ENCODE measurements around the gene TBC1D4. TPM values are rescaled to one million over a fixed set of nuclear protein-coding genes. Genes with fewer than 3 reads are reported as not detected.

TBC1D4 gene
- polyA plus RNA-seq, 1 of the 3 experiments (the other 2 are of a cell fraction), result 8.8 TPM

DNA sequence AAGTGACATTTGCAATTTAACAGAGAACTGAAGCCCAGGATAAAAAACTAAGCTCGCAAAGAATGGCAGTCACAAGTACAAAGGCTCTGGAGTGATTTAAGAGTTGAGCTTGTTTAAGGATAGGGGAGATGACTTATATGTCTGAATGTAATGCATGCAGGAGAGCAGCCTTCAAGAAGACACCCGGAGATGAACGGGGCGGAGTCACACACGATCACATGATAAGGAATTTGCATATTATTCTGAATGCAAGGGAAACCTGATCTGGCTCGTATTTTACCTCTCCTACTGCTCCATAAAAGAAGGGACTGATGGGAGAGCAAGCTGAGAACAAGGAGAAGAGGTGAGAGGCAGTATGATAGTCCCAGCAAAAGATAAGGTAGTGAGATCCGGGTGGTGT lies 12.9 kb downstream of the TBC1D4 start:
- Histone ChIP-seq H3K27me3 (ENCODE audit: insufficient read depth) (no peaks in the 10 kb centered on the region), H3K9me3 (no peaks in the 10 kb centered on the region), H3K79me2 (ENCODE audit: insufficient read depth) (peaks cover 8% of the 10 kb centered on the region; the same call in 1 of the 2 replicates), H3K9me2 (no peaks in the 10 kb centered on the region), H3K4me2 (no peak overlapping the region), H3K27ac (ENCODE audit: low read depth in 2 of 2, low read length in 1 of 2) (no peak overlapping the region), H3F3A (replicated peaks; ENCODE audit: insufficient read depth) (no peaks in the 10 kb centered on the region), H3K9ac (no peak overlapping the region), H3K4me1 (ENCODE audit: control insufficient read depth in 1 of 2, insufficient read depth in 2 of 2, low read depth in 1 of 2, low read length in 1 of 2) (no peaks in the 10 kb centered on the region; a peak in 1 of 4 replicates), H2AFZ (ENCODE audit: low read depth) (no peak overlapping the region), H4K20me1 (ENCODE audit: insufficient read depth) (no peaks in the 10 kb centered on the region), H3K4me3 (ENCODE audit: low read depth in 2 of 2, low read length in 1 of 2) (no peak overlapping the region), H3K36me3 (replicated peaks in 1 of 2; ENCODE audit: control insufficient read depth in 1 of 2, insufficient read depth in 2 of 2, low read length in 1 of 2) (no peaks in the 10 kb centered on the region)
- DNase-seq, result no peak
- CTCF ChIA-PET, result interaction anchor here (1.2 to 2.9 kb wide), 3 partner anchors 12 to 96 kb away, joined by 3 to 24 read pairs (median 3); partner anchors contain the start of gene TBC1D4
- no peak for TF ChIP-seq NFIC (IDR thresholded peaks at IDR 0.05; ENCODE audit: borderline replicate concordance)
- no peak for TF ChIP-seq TAF1 (IDR thresholded peaks at IDR 0.05; ENCODE audit: borderline replicate concordance, low read depth, low read length)
- TF ChIP-seq SIN3A (IDR thresholded peaks at IDR 0.05; ENCODE audit: borderline replicate concordance, low read depth, low read length), result no peak
- TF ChIP-seq, protein P1, sequence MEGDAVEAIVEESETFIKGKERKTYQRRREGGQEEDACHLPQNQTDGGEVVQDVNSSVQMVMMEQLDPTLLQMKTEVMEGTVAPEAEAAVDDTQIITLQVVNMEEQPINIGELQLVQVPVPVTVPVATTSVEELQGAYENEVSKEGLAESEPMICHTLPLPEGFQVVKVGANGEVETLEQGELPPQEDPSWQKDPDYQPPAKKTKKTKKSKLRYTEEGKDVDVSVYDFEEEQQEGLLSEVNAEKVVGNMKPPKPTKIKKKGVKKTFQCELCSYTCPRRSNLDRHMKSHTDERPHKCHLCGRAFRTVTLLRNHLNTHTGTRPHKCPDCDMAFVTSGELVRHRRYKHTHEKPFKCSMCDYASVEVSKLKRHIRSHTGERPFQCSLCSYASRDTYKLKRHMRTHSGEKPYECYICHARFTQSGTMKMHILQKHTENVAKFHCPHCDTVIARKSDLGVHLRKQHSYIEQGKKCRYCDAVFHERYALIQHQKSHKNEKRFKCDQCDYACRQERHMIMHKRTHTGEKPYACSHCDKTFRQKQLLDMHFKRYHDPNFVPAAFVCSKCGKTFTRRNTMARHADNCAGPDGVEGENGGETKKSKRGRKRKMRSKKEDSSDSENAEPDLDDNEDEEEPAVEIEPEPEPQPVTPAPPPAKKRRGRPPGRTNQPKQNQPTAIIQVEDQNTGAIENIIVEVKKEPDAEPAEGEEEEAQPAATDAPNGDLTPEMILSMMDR (IDR thresholded peaks at IDR 0.05), result no peak
- no peak for TF ChIP-seq EZH2phosphoT487 (IDR thresholded peaks at IDR 0.05; ENCODE audit: borderline replicate concordance, low read depth)
- 93% methylated on average over 7 of the region's 7 CpGs for WGBS (ENCODE audit: low lambda C conversion rate)
- POLR2A ChIA-PET, result no interaction called here

DNA sequence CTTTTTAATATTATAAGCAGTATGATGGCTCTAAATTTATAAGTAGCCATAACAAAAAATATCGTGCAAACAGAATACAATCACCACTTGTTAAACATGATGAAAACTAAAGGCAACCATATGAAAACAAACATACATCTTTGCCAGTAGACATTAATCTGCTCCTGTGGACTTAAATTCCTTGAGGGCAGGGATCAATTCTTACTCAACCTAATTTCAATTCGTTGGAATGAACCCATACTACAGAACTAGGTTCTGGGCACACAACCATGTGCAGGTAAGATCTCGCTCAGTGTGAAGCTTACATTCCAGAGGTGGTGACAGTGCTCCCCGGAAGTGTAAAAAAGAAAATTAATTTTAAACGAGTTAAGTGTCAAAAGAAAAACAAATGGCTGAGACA lies 13.4 kb downstream of the TBC1D4 start:
- Histone ChIP-seq H3K4me3 (ENCODE audit: low read depth in 2 of 2, low read length in 1 of 2) (no peak overlapping the region), H4K20me1 (ENCODE audit: insufficient read depth) (no peaks in the 10 kb centered on the region), H3K27me3 (ENCODE audit: insufficient read depth) (no peaks in the 10 kb centered on the region), H2AFZ (ENCODE audit: low read depth) (no peak overlapping the region), H3K9ac (no peak overlapping the region), H3K36me3 (replicated peaks in 1 of 2; ENCODE audit: control insufficient read depth in 1 of 2, insufficient read depth in 2 of 2, low read length in 1 of 2) (no peaks in the 10 kb centered on the region), H3K4me1 (ENCODE audit: control insufficient read depth in 1 of 2, insufficient read depth in 2 of 2, low read depth in 1 of 2, low read length in 1 of 2) (no peaks in the 10 kb centered on the region; a peak in 1 of 4 replicates), H3K27ac (ENCODE audit: low read depth in 2 of 2, low read length in 1 of 2) (no peak overlapping the region), H3K9me3 (no peaks in the 10 kb centered on the region), H3K9me2 (no peaks in the 10 kb centered on the region), H3K79me2 (ENCODE audit: insufficient read depth) (peaks cover 8% of the 10 kb centered on the region; the same call in 1 of the 2 replicates), H3K4me2 (no peak overlapping the region), H3F3A (replicated peaks; ENCODE audit: insufficient read depth) (no peaks in the 10 kb centered on the region)
- 65% methylated on average over 5 of the region's 5 CpGs for WGBS (ENCODE audit: low lambda C conversion rate)
- TF ChIP-seq, protein P2, sequence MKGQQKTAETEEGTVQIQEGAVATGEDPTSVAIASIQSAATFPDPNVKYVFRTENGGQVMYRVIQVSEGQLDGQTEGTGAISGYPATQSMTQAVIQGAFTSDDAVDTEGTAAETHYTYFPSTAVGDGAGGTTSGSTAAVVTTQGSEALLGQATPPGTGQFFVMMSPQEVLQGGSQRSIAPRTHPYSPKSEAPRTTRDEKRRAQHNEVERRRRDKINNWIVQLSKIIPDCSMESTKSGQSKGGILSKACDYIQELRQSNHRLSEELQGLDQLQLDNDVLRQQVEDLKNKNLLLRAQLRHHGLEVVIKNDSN (IDR thresholded peaks at IDR 0.05; ENCODE audit: borderline replicate concordance, low read depth), result no peak
- TF ChIP-seq SIN3A (IDR thresholded peaks at IDR 0.05; ENCODE audit: borderline replicate concordance, low read depth, low read length), result no peak
- no peak for TF ChIP-seq TEAD4 (IDR thresholded peaks at IDR 0.05; ENCODE audit: borderline replicate concordance, insufficient read depth)
- no peak for TF ChIP-seq JUND (IDR thresholded peaks at IDR 0.05)
- TF ChIP-seq ELF1 (IDR thresholded peaks at IDR 0.05), result no peak
- TF ChIP-seq EP300 (IDR thresholded peaks at IDR 0.05; ENCODE audit: borderline replicate concordance in 1 of 2, low read depth in 1 of 2, low read length in 1 of 2), result no peak
- no peak for TF ChIP-seq YY1 (IDR thresholded peaks at IDR 0.05; ENCODE audit: low read depth)
- TF ChIP-seq, protein P3, sequence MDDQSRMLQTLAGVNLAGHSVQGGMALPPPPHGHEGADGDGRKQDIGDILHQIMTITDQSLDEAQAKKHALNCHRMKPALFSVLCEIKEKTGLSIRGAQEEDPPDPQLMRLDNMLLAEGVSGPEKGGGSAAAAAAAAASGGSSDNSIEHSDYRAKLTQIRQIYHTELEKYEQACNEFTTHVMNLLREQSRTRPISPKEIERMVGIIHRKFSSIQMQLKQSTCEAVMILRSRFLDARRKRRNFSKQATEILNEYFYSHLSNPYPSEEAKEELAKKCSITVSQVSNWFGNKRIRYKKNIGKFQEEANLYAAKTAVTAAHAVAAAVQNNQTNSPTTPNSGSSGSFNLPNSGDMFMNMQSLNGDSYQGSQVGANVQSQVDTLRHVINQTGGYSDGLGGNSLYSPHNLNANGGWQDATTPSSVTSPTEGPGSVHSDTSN (IDR thresholded peaks at IDR 0.05), result no peak
- TF ChIP-seq FOSL2 (IDR thresholded peaks at IDR 0.05; ENCODE audit: borderline replicate concordance, low read depth), result no peak
- TF ChIP-seq, protein P4, sequence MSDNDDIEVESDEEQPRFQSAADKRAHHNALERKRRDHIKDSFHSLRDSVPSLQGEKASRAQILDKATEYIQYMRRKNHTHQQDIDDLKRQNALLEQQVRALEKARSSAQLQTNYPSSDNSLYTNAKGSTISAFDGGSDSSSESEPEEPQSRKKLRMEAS (IDR thresholded peaks at IDR 0.05; ENCODE audit: low read depth), result no peak
- CTCF ChIA-PET, result interaction anchor here (1.2 to 2.9 kb wide), 3 partner anchors 12 to 96 kb away, joined by 3 to 24 read pairs (median 3); partner anchors contain the start of gene TBC1D4
- DNase-seq, result no peak
- POLR2A ChIA-PET, result no interaction called here

Data from SK-N-SH (cell line).